Thoracic aorta (tissue), 2 donors: ENCODE data around the gene MAPKAPK2. TPM values are rescaled to one million over a fixed set of nuclear protein-coding genes. Genes with fewer than 3 reads are reported as not detected.

Source experiments
- ATAC-seq: fragments of 150-250 bp; one replicate; pipeline ENCODE4 v1.8.0; 2017; ENCODE audit warnings: low read depth; ENCODE audit not compliant: insufficient number of reproducible peaks, low FRiP score
- DNase-seq: peaks from one replicate; pipeline ENCODE4 v3.0.0-alpha.2; 2020; ENCODE audit warnings: low spot score
- H3K27ac ChIP-seq, 2 donors: fragments of 200-600 bp; sonication (generic); 1 replicate in 1 of 2; 2 replicates in 1 of 2; pipeline ENCODE4 v1.5.1; 2016; ENCODE audit warnings: mild to moderate bottlenecking in 2 of 2, moderate library complexity in 2 of 2
- H3K27me3 ChIP-seq: fragments of 200-600 bp; sonication (generic); replicated peaks from 2 replicates; pipeline ENCODE4 v1.6.0; 2016; ENCODE audit warnings: mild to moderate bottlenecking; ENCODE audit not compliant: insufficient read depth
- H3K36me3 ChIP-seq: fragments of 200-600 bp; sonication (generic); one replicate; pipeline ENCODE4 v1.5.1; 2016
- H3K4me1 ChIP-seq, 2 donors: fragments of 200-600 bp; sonication (generic); 1 replicate in 1 of 2; 2 replicates in 1 of 2; pipeline versions ENCODE4 v1.5.1 to v1.6.0; 2016; ENCODE audit warnings: low read depth in 2 of 2, mild to moderate bottlenecking in 1 of 2; ENCODE audit not compliant: control insufficient read depth in 1 of 2
- H3K4me3 ChIP-seq: fragments of 200-600 bp; sonication (generic); 2 replicates; pipeline ENCODE4 v1.5.1; 2016; ENCODE audit warnings: mild to moderate bottlenecking
- H3K9me3 ChIP-seq: fragments of 200-600 bp; sonication (generic); 2 replicates; pipeline ENCODE4 v1.5.1; 2016
- total RNA-seq, 2 donors: library from RNA; depleted of rRNA; stranded (reverse); fragments of >200 nt; gene quantifications; one replicate each; pipeline versions ENCODE4 v1.1.0 to v1.2.3, GENCODE V29; 2016
- TF ChIP-seq, protein P1 (sequence below): fragments of 200-600 bp; sonication (generic); IDR thresholded peaks from one replicate; pipeline ENCODE4 v1.5.1; 2019; ENCODE audit warnings: antibody characterized with exemption

MAPKAPK2 gene
- total RNA-seq, 2 donors from 2014 or later: 80.7 to 89.2 TPM

- Histone ChIP-seq H3K4me3 (no peak overlapping the region), H3K4me1 (no peaks in the 10 kb centered on the region), H3K36me3 (no peaks in the 10 kb centered on the region), H3K9me3 (no peaks in the 10 kb centered on the region), H3K27me3 (no peaks in the 10 kb centered on the region), H3K27ac (no peak overlapping the region)
- ATAC-seq (no peak), DNase-seq (no peak)
- TF ChIP-seq, protein P1, sequence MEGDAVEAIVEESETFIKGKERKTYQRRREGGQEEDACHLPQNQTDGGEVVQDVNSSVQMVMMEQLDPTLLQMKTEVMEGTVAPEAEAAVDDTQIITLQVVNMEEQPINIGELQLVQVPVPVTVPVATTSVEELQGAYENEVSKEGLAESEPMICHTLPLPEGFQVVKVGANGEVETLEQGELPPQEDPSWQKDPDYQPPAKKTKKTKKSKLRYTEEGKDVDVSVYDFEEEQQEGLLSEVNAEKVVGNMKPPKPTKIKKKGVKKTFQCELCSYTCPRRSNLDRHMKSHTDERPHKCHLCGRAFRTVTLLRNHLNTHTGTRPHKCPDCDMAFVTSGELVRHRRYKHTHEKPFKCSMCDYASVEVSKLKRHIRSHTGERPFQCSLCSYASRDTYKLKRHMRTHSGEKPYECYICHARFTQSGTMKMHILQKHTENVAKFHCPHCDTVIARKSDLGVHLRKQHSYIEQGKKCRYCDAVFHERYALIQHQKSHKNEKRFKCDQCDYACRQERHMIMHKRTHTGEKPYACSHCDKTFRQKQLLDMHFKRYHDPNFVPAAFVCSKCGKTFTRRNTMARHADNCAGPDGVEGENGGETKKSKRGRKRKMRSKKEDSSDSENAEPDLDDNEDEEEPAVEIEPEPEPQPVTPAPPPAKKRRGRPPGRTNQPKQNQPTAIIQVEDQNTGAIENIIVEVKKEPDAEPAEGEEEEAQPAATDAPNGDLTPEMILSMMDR: no peak
Observed at GRCh38 chr1:206643118-206643698, 41.5 kb upstream of the MAPKAPK2 start.

DNA sequence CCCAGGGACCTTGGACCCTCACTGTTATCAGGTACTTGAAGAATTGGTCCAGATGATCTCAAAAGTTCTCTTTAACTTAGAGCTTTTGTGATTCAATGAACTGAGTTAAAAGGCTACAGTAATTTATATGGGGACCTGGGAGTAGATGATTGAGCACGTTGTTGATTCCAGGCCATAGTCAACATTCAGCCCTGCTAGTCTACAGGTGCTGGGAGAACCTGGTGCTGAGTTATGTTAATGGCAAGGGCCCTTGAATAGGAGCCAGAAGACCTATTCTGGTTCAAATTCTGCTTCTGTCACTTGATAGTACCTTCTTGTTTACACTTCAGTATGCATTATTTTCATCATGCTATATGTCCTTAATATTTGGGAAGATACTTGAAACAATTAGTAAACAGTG, 38.2 kb upstream of the MAPKAPK2 start:
- ATAC-seq (no peak), DNase-seq (no peak)
- no peaks in the 10 kb centered on the region for H3K9me3 ChIP-seq
- TF ChIP-seq, protein P1: no peak
- H3K27me3 ChIP-seq: no peaks in the 10 kb centered on the region
- H3K36me3 ChIP-seq: no peaks in the 10 kb centered on the region
- no peak overlapping the region for H3K4me3 ChIP-seq
- no peak overlapping the region for H3K27ac ChIP-seq
- H3K4me1 ChIP-seq: no peaks in the 10 kb centered on the region

DNA sequence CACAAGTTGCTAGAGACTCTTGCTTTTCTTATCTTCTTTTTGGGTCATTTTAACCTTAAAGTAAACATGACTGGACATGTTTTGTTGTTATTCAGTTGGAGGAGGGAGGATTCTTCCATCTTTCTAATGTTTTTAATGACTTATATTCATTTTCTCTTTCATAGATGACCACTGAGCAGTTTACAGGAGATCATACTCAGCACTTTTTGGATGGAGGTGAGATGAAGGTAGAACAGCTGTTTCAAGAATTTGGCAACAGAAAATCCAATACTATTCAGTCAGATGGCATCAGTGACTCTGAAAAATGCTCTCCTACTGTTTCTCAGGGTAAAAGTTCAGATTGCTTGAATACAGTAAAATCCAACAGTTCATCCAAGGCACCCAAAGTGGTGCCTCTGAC, 37.5 kb upstream of the MAPKAPK2 start:
- no peak overlapping the region for H3K4me3 ChIP-seq
- no peaks in the 10 kb centered on the region for H3K4me1 ChIP-seq
- TF ChIP-seq, protein P1: no peak
- no peak overlapping the region for H3K27ac ChIP-seq
- no peak for DNase-seq
- no peaks in the 10 kb centered on the region for H3K27me3 ChIP-seq
- no peak for ATAC-seq
- H3K36me3 ChIP-seq: no peaks in the 10 kb centered on the region
- H3K9me3 ChIP-seq: no peaks in the 10 kb centered on the region

DNA sequence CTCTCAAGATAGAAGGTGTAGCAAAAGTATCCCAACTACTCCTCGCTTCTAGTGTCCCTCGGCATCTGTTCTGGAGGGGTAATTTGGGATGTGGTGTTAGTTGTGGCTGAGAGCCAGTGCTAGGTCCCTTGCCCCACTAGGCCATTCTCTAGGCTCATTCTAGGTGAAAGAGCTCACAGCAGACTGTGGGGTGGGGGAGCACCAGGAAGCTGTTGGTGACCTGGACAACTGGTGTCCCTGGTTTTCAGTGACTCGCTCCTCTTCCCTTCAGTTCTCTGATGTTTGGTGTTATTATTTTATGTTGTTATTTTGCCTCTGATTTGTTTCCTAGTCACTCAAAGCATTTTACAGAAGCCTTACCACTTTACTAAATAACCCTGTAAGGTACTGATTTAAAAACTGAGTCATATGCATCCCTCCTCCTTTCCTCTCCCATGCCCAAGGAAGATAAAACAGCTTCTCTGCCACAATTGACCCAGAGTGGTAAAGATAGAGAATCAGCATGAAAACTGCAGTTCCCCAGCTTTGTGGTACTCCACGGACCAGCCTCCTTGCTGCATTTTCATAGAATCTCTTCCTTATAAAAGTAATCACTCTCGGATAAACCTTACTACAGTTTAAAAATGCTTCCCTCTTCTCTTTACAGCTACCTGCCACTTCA, 35.3 kb upstream of the MAPKAPK2 start:
- Histone ChIP-seq H3K9me3 (no peaks in the 10 kb centered on the region), H3K27ac (no peak overlapping the region), H3K36me3 (no peaks in the 10 kb centered on the region), H3K4me3 (no peak overlapping the region), H3K27me3 (no peaks in the 10 kb centered on the region), H3K4me1 (no peaks in the 10 kb centered on the region)
- DNase-seq: no peak
- no peak for ATAC-seq
- TF ChIP-seq, protein P1: no peak

GRCh38 chr1:206651014-206651413, 33.7 kb upstream of the MAPKAPK2 start:
- H3K4me3 ChIP-seq: no peak overlapping the region
- H3K27me3 ChIP-seq: no peaks in the 10 kb centered on the region
- no peak overlapping the region for H3K27ac ChIP-seq
- H3K36me3 ChIP-seq: no peaks in the 10 kb centered on the region
- DNase-seq (no peak), ATAC-seq (no peak)
- H3K9me3 ChIP-seq: no peaks in the 10 kb centered on the region
- H3K4me1 ChIP-seq: no peaks in the 10 kb centered on the region
- TF ChIP-seq, protein P1: no peak
